Osteoblast (primary cell): ENCODE measurements around the gene OSBPL6. TPM values are rescaled to one million over a fixed set of nuclear protein-coding genes. Genes with fewer than 3 reads are reported as not detected.

Source experiments
- DNase-seq: peaks from one replicate; pipeline ENCODE4 v3.0.0; 2011; ENCODE audit warnings: low spot score, mixed read lengths; ENCODE audit not compliant: insufficient read length; ENCODE audit errors: missing footprints
- H2AFZ ChIP-seq: 2 replicates; pipeline ENCODE4 v1.6.0; 2011; ENCODE audit warnings: mild to moderate bottlenecking, low read length
- H3K27ac ChIP-seq: 2 replicates; pipeline ENCODE4 v1.5.1; 2011; ENCODE audit warnings: mild to moderate bottlenecking, low read depth, low read length, moderate library complexity
- H3K27me3 ChIP-seq: 2 replicates; pipeline ENCODE4 v1.6.0; 2012; ENCODE audit warnings: mild to moderate bottlenecking, control low read depth, inconsistent platforms, low read length, moderate library complexity; ENCODE audit not compliant: insufficient read depth
- H3K36me3 ChIP-seq: 2 replicates; pipeline ENCODE4 v1.5.1; 2011; ENCODE audit warnings: mild to moderate bottlenecking, low read length, control low read depth, moderate library complexity; ENCODE audit not compliant: insufficient read depth
- H3K4me1 ChIP-seq: 2 replicates; pipeline ENCODE4 v1.5.1; 2011; ENCODE audit warnings: mild to moderate bottlenecking, low read length, control low read depth, moderate library complexity; ENCODE audit not compliant: insufficient read depth
- H3K4me2 ChIP-seq: 2 replicates; pipeline ENCODE4 v1.6.0; 2011; ENCODE audit warnings: mild to moderate bottlenecking, low read length; ENCODE audit not compliant: insufficient read depth
- H3K4me3 ChIP-seq: fragments of 200-600 bp; sonication (generic); 3 replicates; pipeline ENCODE4 v1.5.1; 2012; ENCODE audit warnings: mild to moderate bottlenecking, low read length, inconsistent platforms; ENCODE audit not compliant: insufficient read depth
- H3K79me2 ChIP-seq: 2 replicates; pipeline ENCODE4 v1.6.0; 2012; ENCODE audit warnings: mild to moderate bottlenecking, low read length, control low read depth, inconsistent platforms; ENCODE audit not compliant: insufficient read depth
- H3K9me3 ChIP-seq: 2 replicates; pipeline ENCODE4 v1.5.1; 2011; ENCODE audit warnings: low read depth, low read length, control low read depth
- H4K20me1 ChIP-seq: 2 replicates; pipeline ENCODE4 v1.6.0; 2012; ENCODE audit warnings: mild to moderate bottlenecking, low read length, control low read depth; ENCODE audit not compliant: insufficient read depth
- CTCF ChIP-seq: IDR thresholded peaks from 2 replicates; pipeline ENCODE4 v1.5.1; 2011; ENCODE audit warnings: mild to moderate bottlenecking, low read depth, low read length, moderate library complexity; ENCODE audit errors: extremely low read depth
- total RNA-seq: library from RNA; depleted of rRNA; stranded (reverse); fragments of >200 nt; gene quantifications from 2 replicates; pipeline ENCODE4 v1.2.3, GENCODE V29; 2012

OSBPL6 gene
- total RNA-seq, 1 donor = 5.4 TPM

GRCh38 chr2:178441426-178441825 lies 247.1 kb downstream of the OSBPL6 start:
- Histone ChIP-seq H2AFZ (no peak overlapping the region), H3K4me2 (no peak overlapping the region), H4K20me1 (no peaks in the 10 kb centered on the region), H3K27me3 (no peaks in the 10 kb centered on the region), H3K27ac (peak overlapping the region; percentile 1), H3K79me2 (peaks cover 15% of the 10 kb centered on the region), H3K4me3 (no peak overlapping the region), H3K36me3 (peaks cover 67% of the 10 kb centered on the region), H3K4me1 (no peaks in the 10 kb centered on the region), H3K9me3 (no peaks in the 10 kb centered on the region)
- DNase-seq = no peak
- TF ChIP-seq CTCF = no peak

- peak overlapping the region; percentile 99 for H3K4me2 ChIP-seq
These were observed 254.8 kb downstream of the OSBPL6 start for GRCh38 chr2:178448968-178449661.

GRCh38 chr2:178449700-178450523 lies 255.6 kb downstream of the OSBPL6 start:
- Histone ChIP-seq H3K4me1 (peaks cover 17% of the 10 kb centered on the region), H3K4me3 (peak overlapping the region; percentile 94), H3K27me3 (no peaks in the 10 kb centered on the region), H3K4me2 (peak overlapping the region; percentile 99), H3K9me3 (no peaks in the 10 kb centered on the region), H3K36me3 (peaks cover 31% of the 10 kb centered on the region), H2AFZ (peak overlapping the region; percentile 69), H3K79me2 (peaks cover 47% of the 10 kb centered on the region), H4K20me1 (peaks cover 7% of the 10 kb centered on the region), H3K27ac (peak overlapping the region; percentile 88)
- DNase-seq = peak; percentile 58
- TF ChIP-seq CTCF = no peak

More at GRCh38 chr2:178448968-178449661, 254.8 kb downstream of the OSBPL6 start:
- Histone ChIP-seq H3K4me1 (peaks cover 17% of the 10 kb centered on the region), H3K36me3 (peaks cover 38% of the 10 kb centered on the region), H3K9me3 (no peaks in the 10 kb centered on the region), H3K4me3 (no peak overlapping the region), H2AFZ (no peak overlapping the region), H3K79me2 (peaks cover 48% of the 10 kb centered on the region), H3K27me3 (no peaks in the 10 kb centered on the region), H3K27ac (peak overlapping the region; percentile 88), H4K20me1 (peaks cover 7% of the 10 kb centered on the region)
- TF ChIP-seq CTCF = no peak
- no peak for DNase-seq

- peaks cover 26% of the 10 kb centered on the region for H3K36me3 ChIP-seq
- H3K79me2 ChIP-seq = peaks cover 43% of the 10 kb centered on the region
- no peak for DNase-seq
- no peak for TF ChIP-seq CTCF
- no peaks in the 10 kb centered on the region for H3K9me3 ChIP-seq
- peaks cover 17% of the 10 kb centered on the region for H3K4me1 ChIP-seq
- H3K4me2 ChIP-seq = peak overlapping the region; percentile 99
- no peaks in the 10 kb centered on the region for H3K27me3 ChIP-seq
- peaks cover 7% of the 10 kb centered on the region for H4K20me1 ChIP-seq
- H3K27ac ChIP-seq = peak overlapping the region; percentile 88
- H2AFZ ChIP-seq = peak overlapping the region; percentile 69
- peak overlapping the region; percentile 94 for H3K4me3 ChIP-seq
These were observed 256.1 kb downstream of the OSBPL6 start for GRCh38 chr2:178450524-178450773.
